Fibroblast of lung (primary cell): ENCODE data around the gene SPC24.

Source experiments
- CTCF ChIP-seq, 2 donors: IDR thresholded peaks in 1 of 2; conservative IDR thresholded peaks in 1 of 2; 1 replicate in 1 of 2; 2 replicates in 1 of 2; pipeline ENCODE4 v1.5.1; 2011 to 2012; ENCODE audit warnings: low read length in 2 of 2, control low read depth in 1 of 2, inconsistent platforms in 1 of 2, low read depth in 1 of 2, mild to moderate bottlenecking in 1 of 2
- EZH2 ChIP-seq: IDR thresholded peaks from 2 replicates; pipeline ENCODE4 v1.5.1; 2012; ENCODE audit warnings: low read length, control low read depth, mild to moderate bottlenecking; ENCODE audit errors: missing control alignments

GRCh38 chr19:11198769-11199424 is 43.3 kb upstream of the SPC24 start:
- TF ChIP-seq CTCF (conservative IDR thresholded peaks at IDR 0.05 in 1 of 2, IDR thresholded peaks at IDR 0.05 in 1 of 2; ENCODE audit: low read depth in 1 of 2, low read length in 2 of 2) (no peak), EZH2 (no peak)
